Suppressor macrophage treated with lipopolysaccharide for 4 hours (primary cell): ENCODE results near the gene PTPRG.

Experiments used
- DNase-seq: peaks from one replicate; pipeline ENCODE4 v3.0.0-alpha.2; 2020

The PTPRG gene

DNA sequence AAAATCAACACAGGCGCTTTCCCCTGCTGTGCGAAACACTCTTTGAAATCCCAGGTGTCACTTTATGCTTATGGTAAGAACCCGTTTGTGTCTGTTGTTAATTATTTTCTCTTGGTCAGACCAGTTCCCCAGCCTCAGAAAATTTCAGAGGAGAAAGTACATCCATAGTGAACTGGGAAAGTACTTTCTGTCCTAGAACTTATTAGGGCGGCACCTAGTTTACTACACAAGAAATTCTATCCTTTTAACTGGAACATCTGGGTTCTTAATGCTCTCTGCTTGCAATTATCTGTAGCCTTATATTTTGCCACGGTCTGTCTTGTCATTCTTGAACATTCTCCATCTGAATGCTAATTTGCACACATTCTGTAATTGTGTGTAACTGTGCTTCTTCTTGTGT, 215.0 kb downstream of the PTPRG start:
- DNase-seq: no peak

DNA sequence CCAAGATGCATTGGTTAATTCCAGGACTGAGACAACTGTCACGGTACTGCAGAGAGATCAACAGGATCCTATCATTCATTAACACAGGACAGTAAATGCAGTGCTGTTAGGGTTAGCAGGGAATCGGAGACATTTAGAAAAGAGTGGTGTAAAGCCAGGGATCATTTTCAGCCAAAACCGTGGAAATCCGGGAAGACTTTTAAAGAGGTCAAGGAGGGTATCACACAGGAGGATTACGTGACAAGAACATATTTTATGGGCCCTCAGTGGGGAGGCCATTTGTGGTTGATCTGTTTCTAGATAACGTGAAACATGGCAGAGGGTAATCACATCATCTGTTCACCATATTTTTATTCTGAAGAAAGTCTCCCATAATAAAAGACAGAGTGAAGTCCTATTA, 216.1 kb downstream of the PTPRG start:
- DNase-seq: no peak

DNA sequence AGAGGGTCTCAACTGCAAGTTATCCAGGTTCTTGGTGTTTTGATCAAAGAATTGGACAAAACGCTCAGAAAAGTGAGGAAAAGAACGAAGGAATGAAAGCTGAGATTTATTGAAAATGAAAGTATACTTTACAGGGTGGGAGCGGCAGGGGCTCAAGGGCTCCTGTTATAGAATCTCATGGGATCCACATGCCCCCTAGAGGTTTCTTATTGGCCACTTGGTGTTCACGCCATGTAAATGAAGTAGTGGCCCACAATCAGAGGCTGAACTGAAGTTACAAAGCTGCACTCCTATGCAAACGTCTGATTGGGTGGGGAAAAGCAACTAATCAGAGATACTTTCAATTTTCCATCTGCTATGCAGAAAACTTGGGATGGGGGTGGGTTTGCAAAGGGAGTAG, 216.7 kb downstream of the PTPRG start:
- no peak for DNase-seq

DNA sequence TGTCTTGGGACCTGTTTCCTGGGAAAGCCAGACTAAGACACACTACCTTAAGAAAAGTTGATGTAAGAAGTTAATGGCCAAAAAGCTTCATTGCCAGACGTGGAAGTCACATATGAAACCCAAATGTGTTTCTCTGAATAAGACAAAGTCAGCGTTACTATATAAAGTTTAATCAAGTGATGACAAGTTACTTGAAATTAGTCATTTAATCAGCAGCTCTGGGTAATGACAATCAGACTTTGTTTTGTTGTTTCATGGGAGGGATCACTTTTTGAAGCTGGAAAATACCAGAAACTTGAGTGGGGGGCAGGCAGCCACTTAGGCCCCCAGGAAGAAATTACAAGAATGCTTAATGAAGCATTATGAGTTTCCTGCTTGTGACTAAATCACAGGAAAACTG, 218.6 kb downstream of the PTPRG start:
- DNase-seq: no peak

DNA sequence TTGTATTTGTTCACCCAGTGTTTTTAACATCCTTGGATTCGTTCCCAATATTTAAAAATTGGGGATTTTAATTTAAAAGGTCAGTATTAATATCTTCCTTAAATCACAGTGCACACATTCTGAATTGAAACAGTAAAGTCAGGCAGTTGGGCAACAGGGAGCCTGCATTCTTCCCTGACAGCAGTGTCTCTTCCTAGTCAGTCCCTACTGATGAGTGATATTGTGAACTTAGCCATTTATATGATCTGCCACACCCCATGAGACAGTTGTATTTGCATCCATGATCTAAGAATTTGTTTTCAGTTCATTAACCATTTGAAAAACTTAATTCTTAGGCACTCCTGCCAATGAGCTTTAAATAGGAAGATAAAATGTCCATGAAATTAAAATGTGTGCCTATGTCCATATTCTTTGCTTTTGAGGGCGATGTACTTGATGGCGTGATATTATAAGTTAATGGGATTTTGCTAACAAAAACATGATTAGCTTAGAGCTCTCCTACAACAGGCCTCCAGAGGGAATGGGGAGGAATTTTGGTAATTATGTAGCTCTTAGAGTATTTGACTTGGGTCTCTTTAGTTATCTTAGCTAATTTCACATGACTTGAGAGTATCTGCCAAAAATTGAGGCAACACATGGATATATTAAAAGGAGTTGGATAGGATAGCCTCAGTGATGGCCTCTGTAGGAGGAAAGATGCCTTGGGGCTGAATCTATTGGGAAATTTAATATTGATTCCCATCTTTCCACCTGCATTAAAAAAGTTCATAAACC, 219.3 kb downstream of the PTPRG start:
- DNase-seq: no peak

DNA sequence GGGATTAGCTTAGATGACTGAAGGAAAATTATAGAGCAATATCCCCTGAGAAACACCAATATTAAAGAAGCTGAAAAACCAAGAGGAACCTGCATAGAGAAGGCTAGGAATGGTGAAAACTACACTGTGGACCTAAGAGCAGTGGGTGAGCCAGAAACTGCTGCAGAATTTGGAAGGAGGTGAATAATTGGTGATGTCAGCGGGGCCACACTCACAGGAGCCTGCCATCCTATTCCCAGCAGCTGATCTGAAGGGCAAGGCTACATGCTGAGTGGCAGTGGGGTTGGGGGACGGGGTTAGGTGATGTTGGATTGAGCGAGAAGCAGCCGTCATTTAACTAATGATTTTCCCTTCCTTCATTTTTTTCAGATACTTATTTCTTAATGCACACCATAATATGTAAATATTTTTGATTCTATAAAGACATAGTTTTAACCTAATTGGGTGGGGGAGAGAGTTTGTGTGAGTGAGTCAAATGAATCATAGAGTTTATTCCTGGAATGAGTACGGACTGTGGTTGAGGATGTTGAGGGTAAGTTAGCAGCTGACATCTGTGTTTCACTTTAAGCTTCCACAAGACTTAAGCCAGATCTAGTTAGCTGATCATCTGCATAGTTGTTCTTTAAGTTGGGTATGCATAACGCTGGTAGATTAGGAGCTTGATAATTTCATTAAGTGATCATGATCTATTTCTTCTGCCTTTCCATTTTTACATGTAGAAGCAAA, 222.8 kb downstream of the PTPRG start:
- DNase-seq: no peak

DNA sequence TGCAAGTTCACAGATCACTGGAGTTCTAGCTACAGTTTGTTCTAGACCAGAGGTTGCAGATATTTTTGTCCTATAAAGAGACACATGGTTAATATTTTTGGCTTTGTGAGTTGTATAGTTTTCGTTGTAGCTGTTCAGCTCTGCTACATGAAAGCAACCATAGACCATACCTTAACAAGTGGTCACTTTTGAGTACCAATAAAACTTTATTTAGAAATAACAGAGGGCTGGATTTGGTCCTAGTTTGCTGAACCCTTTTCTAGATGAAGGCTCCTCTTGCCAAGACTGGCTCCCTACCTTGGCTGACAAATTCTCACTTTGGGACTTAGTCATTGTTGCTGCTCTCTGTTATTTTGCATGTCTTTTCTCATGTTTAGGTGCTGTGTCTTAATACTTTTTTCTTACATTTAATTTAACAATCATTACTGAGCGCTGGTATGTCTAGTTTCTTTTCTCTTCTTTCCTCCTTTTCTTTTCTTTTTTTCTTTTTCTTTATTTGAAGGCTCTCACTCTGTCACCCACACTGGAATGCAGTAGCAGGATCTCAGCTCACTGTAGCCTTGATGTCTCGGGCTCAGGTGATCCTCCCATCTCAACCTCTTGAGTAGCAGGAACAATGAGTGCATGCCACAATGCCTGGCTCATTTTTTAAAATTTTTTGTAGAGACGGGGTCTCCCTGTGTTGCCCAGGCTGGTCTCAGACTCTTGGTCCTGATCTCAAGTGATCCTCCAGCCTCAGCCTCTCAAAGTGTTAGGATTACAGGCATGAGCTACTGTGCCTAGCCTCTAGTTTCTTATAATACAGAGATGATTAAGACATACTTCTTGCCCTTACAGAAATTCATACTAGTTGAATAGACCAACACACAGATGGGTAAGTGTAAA, 227.5 kb downstream of the PTPRG start:
- no peak for DNase-seq

DNA sequence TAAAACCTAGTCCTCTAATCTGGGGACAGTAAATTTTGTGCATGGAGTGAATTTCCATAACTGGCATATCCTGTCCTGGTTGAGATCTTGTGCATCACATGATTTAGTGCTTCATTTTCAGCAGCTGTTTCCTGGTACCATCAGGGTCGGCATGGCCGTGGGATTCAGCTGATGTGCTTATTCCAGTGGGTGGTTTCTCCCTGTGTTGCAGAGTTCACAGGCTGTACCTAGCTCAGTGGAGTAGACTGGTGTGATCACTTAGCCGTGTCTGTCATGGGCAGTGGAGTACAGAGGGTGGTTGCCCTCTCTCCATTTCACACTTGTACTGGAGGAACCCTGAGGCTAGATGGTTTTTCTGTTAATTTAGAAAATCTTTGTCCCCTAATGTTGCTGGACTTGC, 228.5 kb downstream of the PTPRG start:
- no peak for DNase-seq

DNA sequence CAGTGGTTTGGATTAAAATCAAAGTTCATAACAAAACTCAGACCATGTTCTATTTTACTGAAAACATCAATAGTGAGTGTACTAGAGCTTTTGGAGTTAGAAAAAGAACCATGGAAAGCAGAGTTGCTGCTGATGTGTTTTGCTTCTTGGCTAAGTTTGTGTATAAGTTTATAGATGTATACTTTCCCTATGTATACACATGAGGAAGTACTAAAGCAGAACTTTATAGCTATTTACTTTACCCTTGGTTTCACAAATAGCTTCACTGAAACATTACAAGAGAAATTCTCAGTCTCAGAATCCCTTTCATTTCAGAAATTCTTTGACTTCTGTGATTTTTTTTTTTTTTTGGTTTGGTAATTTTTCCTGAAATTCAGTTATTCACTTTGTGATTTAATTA, 229.0 kb downstream of the PTPRG start:
- DNase-seq: no peak

DNA sequence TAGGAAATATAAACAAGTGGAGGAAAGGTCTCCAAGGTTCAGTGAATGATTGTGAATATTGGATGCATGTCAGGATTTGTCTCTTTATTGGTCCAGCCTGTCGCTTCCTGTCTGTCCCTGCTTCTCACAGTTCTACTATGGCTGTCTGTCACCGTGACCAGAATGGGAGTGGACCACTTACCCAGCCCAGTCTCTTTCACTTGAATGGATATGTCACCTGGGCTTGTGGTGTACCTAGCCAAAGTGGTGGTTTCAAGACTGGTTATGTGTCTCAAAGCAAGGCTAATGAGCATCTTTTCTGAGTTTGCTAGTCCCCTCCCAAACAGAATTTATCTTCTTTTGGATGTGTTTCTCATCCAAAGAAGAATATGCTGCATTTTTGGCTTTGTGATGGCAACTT, 231.7 kb downstream of the PTPRG start:
- no peak for DNase-seq

DNA sequence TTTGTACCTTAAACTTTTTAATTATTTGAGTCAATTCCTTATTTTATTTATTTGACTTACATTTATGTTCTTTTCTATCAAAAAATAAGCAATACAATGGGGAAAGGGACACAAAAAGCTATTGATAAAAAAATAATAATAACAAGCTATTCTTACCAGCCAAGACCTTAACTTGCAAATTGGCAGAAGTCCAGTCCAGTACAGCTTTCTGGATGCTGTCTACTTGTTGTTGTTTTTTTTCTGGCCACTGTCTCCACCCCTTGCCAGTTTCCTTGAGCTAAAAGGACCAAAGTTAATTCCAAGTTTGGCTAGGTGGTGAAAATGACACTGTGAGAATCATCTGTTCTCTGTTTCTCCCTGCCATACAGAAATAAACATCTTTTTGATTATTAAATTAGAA, 232.2 kb downstream of the PTPRG start:
- no peak for DNase-seq

DNA sequence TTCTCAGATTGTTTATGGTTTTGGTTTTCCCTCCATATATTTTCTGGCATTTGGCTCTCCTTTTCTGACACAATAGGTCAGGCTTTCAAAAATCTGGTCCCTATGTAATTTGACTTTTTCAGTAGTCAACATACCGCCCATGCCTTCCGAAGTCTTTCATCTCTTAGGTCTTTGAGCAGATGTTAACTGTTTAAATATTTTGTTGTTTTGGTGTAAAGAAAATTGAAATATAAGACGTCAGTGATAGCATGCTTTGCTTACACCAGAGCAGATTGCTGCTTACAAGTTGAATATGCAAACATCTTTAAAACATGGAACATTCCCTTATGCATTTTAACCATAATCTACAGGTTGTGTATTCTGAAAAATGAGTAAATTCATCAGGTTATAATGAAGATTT, 233.0 kb downstream of the PTPRG start:
- DNase-seq: no peak

DNA sequence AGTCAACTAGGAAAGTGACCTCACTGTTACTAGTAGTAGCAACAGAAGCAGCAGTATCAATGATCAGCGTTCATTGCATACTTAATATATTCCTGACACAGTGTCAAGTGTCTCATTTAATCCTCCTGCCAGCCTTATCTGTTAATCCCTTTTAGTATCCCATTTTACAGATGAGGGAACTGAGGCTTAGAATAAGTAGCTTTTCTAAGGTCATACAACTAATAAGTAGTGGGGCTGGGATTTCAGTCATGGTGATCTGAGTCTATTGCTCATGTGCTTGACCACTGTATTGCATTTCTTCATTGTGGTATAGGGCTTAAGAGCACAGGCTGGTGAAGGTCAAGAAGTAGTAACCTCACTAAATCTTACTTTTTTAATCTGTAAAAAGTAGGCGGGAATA, 233.6 kb downstream of the PTPRG start:
- no peak for DNase-seq

DNA sequence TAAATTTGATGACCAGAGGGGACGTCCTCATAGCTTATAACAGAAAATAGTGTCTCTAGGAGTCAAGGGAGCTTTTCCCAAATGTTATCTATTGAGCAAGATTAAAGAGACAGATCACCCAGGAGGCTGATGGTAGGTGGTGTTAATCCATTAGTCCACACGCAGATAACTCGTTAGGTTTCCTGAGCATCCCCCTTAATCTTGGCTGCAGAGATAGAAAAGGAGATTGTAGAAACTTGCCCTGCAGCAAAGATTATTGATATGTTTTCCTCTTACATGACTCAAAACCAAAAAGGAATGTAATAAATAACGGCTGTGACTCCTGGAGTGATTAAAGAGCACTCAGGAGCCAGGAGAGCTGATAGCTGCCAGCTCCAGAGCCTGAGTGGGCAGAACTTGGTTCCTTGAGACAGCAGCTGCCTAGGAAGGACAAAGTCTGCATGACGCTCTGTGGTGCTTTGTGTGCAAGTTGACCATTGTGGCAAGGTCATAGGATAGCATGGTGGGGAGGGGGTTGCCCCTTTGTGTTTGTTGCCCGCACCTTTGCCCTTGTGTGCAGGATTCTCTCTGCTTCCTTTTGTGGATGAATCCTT, 234.8 kb downstream of the PTPRG start:
- no peak for DNase-seq

DNA sequence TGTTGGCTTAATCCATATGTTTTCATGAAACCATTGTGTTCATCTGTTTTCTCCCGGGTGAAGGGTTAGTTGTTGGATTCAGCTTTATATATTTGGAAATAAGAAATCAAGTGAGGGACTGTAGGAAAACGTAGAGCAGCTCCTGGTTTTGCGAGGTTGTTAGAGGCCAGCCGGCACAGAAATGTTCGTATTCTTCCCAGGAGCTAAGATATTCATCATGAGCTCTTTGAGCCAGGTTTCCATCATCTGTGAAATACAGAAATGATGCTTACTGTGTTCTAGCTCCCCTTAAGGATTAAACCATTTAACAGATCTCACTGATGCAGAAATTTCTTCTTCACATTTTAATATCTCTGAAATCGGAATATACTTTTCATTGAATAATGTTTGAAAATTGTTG, 235.5 kb downstream of the PTPRG start:
- no peak for DNase-seq

DNA sequence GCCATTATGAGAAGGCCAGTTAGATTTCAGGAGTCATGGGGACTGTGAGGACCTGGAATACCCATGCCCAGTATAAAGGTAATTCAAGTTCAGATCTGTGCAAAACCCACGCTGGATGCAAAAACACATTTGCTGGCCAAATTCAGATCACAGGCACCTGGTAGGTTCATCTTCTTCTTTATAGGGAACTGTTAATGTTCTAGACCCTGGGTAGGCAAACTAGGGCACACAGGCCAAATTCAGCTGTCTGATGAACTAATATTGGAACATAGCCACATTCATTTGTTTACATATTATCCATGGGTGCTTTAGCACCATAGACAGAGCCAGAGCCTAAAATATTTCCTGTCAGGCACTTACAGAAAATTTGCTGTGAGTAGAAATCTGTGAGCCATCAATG, 241.4 kb downstream of the PTPRG start:
- DNase-seq: no peak

DNA sequence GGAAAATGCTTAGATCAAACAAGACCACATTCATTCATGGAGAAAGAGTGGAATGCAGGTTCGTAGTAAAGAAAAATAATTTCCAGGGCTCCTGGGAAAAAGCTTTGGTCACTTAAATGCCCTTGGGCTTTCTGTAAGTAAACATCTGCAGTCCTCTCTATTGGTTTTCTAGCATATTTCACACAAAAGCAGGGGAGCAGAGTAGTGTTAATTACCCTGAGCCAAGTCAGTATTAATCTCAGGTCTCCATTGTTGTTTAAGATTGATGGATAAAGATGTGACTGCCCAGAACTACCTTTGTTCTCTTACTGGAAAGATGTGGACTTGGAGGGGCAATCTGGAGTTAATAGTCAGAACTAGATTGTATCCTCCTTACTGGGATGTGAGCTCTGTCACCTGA, 242.6 kb downstream of the PTPRG start:
- no peak for DNase-seq

DNA sequence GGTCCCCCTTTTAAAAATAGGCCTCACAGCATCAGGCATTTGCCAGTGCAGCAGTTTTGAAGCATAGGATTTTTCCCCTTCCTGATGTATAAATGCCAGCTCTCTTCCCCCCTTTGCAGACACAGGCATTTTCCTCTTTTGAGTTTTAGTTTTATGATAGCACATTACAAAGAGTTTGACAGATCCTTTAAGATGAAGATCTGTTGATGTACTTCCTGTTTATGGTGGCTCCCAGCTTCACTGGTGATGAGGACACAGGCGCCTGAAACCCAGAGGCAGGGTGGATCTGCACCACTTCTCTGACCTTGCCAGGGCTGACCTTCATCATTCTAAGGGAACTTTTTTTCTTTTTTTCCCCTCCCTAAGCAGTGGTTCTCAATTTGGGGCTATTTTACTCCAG, 243.4 kb downstream of the PTPRG start:
- no peak for DNase-seq

DNA sequence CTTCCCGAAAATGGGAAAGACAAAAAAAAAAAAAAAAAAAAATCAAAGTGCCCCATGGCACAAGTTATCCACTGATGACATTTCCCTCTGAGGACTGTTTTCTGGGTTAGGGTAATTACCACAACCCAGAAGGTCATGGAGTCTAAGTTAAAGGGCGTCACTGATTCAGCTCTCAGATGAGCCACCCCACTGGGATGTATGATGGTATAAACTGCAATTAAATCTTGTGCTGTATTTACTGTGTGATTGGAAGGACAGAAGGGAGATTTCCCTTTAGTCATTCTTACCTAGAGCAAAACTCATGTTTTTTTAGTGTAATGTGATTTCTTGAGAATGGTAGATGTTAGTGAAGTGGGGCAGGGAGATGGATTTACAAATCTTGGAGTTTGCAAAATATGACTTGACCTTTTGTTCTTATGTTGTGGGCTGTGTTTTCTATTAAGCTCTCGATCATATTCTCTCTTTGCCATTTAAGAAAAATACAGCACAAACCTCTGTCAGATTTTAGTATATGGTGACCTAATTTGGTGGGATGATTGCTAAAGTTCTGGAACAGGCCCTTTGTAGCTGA, 244.2 kb downstream of the PTPRG start:
- DNase-seq: no peak

DNA sequence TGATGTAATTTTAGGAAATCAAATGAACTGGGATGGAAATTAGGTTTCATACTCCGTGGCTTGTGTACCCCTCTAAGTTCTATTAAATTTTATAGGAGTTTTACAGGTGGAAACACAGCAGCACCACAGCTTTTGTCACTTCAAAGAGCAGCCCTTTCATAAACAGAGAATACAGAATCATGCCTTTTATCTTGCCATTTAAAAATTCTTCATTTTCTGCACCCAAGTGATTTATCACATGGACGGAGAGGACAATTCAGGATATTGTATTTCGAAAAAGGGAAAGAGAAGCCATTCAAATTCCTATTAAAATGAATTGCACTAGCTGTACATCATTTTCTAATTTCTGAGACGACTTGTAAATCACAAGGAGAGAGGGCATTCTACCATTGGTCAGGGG, 245.4 kb downstream of the PTPRG start:
- DNase-seq: no peak

DNA sequence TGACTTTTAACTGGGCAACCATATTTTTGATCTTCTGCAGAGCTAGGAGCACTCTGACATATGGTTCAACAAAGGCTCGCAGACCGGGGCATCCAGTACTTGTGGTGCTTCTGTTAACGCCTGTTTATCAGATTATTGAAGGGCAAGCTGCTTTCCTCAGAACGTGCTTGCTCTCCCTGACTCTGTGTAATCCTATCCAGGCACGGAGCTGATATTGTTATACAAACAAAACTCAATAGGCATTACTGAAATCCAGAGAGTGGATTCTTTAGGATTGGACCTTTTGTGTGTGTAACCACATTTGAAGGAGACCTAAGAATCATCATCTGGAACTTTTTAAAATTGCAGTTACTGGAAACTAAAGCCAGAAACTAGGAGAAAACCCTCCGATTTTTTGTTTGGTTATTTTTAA, 246.5 kb downstream of the PTPRG start:
- DNase-seq: no peak

DNA sequence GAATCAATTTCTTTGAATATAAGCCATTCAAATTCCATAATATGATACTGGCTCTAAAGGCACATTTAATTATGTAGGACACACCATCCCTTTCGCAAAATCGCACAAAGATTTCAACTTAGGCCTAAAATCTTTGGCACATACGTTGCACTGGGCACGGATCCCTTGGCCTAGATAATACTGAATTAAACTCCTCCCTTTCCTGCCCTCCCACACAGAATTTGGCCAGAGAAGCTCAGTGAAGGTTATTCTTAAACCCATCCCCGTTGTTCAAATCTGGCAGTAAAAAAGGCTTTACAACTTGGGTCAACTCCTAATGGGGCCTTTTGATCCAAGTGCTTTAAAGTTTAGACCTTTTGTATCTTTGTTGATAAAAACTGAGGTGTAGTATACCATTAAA, 247.2 kb downstream of the PTPRG start:
- no peak for DNase-seq

DNA sequence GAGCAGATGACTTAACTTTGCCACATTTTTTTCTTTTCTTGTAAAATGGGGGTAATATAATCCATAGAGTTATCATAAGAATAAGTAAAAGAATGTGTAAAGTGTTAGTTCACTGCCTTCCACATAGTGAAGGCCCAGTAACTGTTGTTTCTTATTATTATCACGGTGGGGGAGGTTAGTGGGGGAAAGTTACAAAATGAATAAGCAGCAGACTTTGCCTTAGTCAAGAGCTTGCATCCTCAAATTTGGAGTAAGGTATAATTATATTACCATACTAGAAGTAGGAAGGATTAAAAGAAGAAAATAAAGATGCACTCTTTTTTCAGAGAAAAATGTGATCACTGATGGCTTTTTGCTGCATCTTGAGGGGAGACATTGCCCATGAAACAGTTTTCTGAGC, 247.6 kb downstream of the PTPRG start:
- no peak for DNase-seq
